ENCODE measurements around the gene GPR6.

Gene GPR6

DNA sequence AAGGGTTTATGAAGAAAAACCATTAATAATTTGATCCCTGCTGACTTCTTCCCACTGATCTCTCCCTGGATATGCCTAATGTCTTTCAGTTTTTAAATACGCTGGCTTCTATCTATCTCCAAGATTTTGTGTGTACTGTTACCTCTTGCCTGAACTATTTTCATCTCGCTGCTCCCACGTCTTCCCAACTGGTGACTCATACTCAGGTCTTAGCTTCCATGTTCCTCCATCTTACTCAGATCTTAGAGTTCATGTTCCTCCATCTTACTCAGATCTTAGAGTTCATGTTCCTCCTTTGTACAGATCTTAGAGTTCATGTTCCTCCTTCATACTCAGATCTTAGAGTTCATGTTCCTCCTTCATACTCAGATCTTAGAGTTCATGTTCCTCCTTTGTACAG is 21.6 kb downstream of the GPR6 start:
- DNase-seq (ENCODE audit: low read depth in 3 of 3) = no peak

DNA sequence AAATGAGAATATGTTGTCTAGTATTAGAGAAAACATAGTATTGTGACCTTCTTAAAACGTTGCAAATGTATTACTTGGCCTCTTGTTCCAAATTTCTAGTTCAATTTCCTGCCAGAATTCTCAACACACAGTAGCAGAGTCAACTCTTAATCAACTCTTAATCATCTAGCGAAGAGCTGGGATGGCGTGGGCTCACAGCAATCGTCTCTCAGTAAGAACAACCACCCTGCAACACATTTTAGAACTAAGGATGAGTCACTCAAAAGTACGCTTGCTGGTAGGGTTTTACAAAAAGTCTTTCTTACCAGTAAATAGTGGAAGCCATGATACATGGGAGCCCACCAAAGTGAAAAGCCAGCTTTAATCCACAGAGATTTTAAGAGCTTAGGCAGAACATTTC is 24.6 kb downstream of the GPR6 start:
- no peak for DNase-seq (ENCODE audit: low read depth in 3 of 3)

DNA sequence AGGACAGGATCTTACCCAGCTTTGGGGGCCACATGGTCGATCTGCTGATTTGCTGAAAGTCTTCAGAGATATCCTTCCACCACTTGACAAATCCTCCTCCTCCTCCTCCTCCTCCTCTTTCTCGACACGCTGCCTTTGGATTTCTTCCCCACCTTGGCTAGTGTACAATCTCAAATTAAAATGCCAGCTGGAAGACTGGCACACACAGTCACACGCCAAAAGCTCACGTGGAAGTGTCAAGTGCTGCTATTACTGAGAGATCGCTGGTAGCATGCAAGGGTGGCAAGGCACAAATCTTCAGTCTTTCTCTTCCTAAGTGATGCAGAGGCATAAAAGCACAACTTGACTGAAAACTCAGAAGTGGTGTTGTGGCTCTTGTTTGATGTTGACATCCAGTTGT is 35.3 kb downstream of the GPR6 start:
- no peak for DNase-seq (ENCODE audit: low read depth in 3 of 3)

DNA sequence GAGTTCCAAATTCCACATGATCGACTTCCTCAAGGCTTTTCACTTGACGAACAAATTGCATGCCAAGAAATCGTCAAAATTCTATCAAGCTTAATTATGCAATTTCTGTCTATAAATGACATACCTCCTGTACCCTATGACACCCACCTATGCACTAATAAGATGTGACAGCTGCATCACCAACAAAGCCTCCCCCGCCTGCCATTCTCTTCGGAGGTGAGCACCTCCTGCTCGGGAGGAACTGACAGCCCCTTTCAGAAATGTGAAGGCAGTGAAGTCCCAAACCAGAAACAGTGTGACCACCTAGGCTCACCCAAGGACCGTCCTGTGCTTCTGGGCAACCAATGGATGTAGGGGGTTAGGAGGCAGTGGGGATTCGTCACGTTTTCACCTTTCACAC is 37.1 kb downstream of the GPR6 start:
- DNase-seq (ENCODE audit: low read depth in 3 of 3) = no peak

DNA sequence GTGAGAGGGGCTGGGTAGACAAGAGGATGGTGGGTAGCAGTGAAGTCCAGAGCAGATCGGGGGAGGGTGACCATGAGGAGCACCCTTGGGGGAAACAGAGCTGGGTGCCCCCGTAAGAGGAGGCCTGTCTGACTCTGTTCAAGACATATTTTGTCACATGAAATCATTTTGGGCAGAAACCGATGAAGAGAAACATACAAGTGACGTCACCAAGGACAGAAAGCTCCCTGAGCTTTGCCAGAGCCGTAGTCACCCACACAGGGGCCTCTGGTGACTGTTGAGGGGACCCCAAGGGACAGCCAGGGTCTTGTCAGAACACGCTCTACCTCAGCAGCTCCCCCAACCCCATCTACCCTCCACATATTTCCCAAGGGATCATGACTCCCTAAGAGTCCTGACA is 39.2 kb downstream of the GPR6 start:
- DNase-seq (ENCODE audit: low read depth in 3 of 3) = no peak

DNA sequence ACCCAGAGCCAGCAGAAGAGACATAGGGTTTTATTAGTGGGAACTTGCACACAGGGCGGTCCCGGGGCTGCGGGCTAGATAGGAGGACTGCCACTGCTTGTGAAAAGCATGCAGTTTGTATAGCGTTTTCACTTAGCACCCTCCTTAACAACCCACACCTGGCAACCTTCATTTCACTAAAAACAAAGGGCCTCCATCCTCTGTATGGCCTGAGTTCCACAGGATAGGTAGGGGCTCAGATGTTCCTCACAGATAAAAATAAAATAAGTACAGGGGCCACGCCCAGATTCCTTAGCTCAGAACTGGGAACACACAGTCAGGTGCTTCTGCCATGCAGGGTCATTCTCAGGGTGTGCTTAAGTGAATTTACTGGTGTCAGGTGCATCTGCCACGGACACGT is 39.8 kb downstream of the GPR6 start:
- no peak for DNase-seq (ENCODE audit: low read depth in 3 of 3)

DNA sequence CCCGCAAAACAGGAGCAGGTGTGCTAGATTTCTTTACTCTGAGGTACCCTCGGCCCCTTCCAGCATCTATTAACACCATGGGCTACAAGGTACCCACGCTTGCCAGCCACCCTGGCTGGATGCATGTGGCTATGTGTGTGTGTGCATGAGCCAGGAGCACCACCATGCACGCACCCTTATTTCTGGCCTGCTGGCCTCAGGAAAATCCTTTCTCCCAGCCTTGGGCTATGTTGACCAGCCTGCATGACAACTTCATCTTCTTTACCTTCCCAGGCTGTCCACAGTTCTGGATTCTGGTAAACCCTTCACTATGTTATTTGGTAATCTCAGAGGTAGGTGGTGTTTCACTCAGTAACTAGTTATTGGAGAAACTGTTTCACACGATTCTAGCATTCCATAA is 40.4 kb downstream of the GPR6 start:
- no peak for DNase-seq (ENCODE audit: low read depth in 3 of 3)

DNA sequence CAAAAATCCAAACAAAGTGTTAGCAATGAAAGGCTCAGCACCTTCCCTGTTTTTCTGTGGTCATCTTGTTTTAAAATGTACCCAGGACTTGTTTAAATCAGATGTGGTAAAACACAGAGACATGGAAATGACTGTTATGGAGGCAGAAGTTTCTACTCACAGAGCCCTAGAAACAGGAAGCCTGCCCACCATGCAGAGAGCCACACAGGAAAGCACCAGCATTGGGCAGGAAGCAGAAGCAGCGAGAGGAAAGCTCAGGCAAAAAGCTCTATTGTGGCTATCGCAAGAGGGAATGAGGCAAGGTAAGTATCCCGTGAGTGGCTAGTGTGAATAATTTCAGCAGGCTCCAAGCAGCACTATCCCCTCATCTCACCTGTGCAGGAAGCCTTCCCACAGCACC is 42.8 kb downstream of the GPR6 start:
- no peak for DNase-seq (ENCODE audit: low read depth in 3 of 3)

DNA sequence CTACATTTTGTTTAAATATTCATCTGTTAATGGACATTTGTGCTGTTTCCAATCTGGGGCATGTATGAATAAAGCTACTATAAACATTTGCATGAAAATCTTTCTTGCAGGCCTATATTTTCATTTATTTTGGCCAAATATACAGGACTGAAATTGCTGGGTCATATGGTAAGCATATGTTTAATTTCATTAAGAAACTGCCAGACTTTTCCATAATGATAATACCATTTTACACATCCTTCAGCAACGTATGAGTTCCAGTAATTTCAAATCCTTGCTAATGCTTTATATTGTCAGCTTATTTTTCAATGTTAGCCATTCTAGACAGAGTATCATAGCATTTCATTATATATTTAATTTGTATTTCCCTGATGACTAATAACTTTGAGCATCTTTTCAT is 51.0 kb downstream of the GPR6 start:
- no peak for DNase-seq (ENCODE audit: low read depth in 3 of 3)

Data from stimulated activated CD4-positive, alpha-beta T cell treated with anti-CD3 and anti-CD28 coated beads, TNF-alpha, amount 100 ng/mL, for 4 hours (primary cell).